Astrocyte of the cerebellum (primary cell): Measurements from ENCODE around the gene CAPN12.

Experiments
- DNase-seq: peaks from one replicate; pipeline ENCODE4 v3.0.0-alpha.2; 2011; ENCODE audit warnings: low read depth
- H3K4me3 ChIP-seq: 2 replicates; pipeline ENCODE4 v1.5.1; 2011; ENCODE audit warnings: mild to moderate bottlenecking, low read depth, low read length, moderate library complexity
- CTCF ChIP-seq: IDR thresholded peaks from 2 replicates; pipeline ENCODE4 v1.5.1; 2012; ENCODE audit warnings: low read length, low read depth, moderate library complexity, mild to moderate bottlenecking; ENCODE audit errors: missing control alignments
- in situ Hi-C: cut with HindIII; loops from 2 replicates; pipeline ENCODE4 v1.10.0; 2017; ENCODE audit warnings: low sequenced_read_pairs

CAPN12 gene

GRCh38 chr19:38690146-38690545, 54.1 kb downstream of the CAPN12 start:
- TF ChIP-seq CTCF = no peak
- in situ Hi-C loops = no loop called here
- no peak overlapping the region for H3K4me3 ChIP-seq
- DNase-seq = no peak

GRCh38 chr19:38687837-38688378, 56.4 kb downstream of the CAPN12 start:
- H3K4me3 ChIP-seq = no peak overlapping the region
- in situ Hi-C loops = no loop called here
- TF ChIP-seq CTCF = no peak

GRCh38 chr19:38686530-38686888, 57.8 kb downstream of the CAPN12 start:
- no peak overlapping the region for H3K4me3 ChIP-seq
- no peak for TF ChIP-seq CTCF
- in situ Hi-C loops = no loop called here
- no peak for DNase-seq

More at GRCh38 chr19:38687837-38688378, 56.4 kb downstream of the CAPN12 start:
- DNase-seq = no peak

- DNase-seq = peak; percentile 53
- H3K4me3 ChIP-seq = no peak overlapping the region
- in situ Hi-C loops = no loop called here
- peak; percentile 77 for TF ChIP-seq CTCF
These were observed 58.4 kb downstream of the CAPN12 start for GRCh38 chr19:38685666-38686529.

- no peak for DNase-seq
- in situ Hi-C loops = no loop called here
- TF ChIP-seq CTCF = no peak
- no peak overlapping the region for H3K4me3 ChIP-seq
These were observed 59.2 kb downstream of the CAPN12 start for GRCh38 chr19:38684862-38685665.

- DNase-seq = peak; percentile 78
- TF ChIP-seq CTCF = no peak
- no peak overlapping the region for H3K4me3 ChIP-seq
- in situ Hi-C loops = no loop called here
These were observed 60.0 kb downstream of the CAPN12 start for GRCh38 chr19:38684078-38684861.
